ENCODE data around the gene AGAP3.

AGAP3 gene

DNA sequence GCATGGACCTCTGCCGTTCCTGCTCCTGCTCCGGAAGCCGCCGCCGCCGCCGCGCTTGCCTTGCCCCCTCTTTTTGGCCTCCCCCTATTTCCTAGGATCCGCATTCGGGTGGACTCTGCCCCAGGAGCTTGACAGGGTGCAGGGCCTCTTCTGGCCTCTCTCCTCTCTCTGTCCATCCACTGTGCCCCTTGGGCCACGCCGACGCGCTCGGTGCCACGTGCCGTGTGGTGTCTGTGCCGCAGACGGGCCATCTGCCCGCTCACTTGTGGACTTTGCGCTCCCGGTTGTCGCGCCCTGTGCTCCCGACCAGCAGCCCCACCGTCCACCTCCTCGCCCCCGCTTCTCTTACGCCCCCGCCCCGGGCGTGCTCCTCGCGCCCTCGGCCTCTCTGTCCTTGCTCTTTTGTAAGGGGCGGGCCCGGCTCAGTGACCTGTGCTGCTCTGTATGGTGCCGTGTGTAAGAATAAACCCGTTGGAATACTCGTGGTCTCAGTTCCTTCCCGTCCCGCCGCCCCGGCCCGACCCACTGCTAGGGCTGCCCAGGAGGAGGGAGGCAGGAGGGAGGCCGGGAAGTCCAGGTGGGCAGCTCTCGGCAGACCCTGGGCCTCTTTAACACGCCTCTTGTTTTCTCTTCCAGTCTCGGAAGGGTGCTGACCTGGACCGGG lies 37.0 kb downstream of the AGAP3 start:
- DNase-seq (ENCODE audit: low read depth, low spot score): no peak

DNA sequence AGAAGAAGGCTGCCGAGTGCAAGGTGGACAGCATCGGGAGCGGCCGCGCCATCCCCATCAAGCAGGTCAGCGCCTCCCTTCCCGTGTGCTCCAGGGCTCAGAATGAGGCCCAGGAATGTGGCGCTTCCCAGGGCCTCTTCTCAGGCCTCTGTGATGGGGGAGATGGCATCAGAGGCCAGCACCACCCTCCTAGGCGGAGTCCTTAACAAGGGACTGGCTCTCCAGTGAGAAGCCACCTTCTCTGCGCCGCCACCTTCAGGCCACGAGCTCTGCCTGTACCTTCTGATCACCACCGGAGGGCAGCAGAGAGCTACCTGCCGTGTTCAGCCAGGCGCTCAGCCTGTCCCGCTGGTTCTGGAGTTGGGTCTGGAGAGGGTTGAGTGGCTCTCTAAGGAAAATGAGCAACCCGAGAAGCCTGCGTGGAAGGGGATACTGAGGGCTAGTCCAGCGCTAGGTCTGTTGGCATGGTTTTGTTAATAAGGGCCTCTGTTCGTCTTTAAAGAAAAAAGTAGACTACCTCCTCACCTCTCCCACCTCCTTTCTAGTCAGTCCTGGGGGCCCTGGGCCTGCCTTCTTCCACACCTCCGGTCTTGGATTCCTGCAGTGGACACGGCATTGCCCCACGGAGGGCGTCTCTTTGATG lies 37.7 kb downstream of the AGAP3 start:
- peak; percentile 95 for DNase-seq (ENCODE audit: low read depth, low spot score)

DNA sequence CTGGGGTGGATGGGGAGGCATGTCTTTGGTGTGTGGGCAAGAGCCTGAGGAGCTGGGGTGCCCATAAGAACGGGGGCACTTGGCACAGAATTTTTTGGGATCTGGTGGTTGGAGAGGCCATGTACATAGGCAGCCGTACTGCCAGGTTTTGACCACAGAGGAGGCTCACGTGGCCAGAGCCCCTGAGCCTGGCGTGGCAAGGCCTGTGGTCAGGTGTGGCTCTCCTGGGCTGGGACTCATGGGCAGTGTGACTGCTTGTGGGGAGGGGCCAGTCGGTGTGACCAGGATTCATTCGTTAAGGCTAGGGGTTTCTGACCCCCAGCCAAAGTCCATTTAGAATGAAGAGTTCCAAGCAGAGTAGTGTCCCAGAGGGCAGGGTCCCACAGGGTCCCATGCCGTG lies 38.2 kb downstream of the AGAP3 start:
- DNase-seq (ENCODE audit: low read depth, low spot score): no peak

DNA sequence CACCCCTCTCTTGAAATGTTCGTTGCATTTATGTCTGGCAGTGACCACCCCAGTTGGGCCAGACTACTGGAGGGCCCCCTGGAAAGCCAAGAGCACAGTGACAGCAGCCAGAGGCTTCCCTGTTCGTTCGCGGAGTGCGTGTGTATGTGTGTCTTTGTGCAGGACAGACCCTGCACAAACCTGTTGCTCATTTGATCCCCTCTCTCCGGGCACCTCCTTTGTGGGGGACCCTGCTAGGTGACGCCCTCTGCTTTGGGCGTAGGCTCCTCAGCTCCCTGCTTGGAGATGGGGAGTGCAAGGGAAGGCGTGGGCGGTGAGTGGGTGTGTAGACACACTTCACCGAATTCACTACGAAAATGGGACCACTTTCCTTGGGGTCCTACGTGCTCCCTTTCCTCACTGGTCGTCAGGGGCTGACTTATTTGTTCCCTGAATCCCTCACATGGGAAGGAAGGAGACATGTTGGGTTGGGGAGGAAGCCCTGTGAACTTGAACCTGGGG lies 38.7 kb downstream of the AGAP3 start:
- no peak for DNase-seq (ENCODE audit: low read depth, low spot score)

DNA sequence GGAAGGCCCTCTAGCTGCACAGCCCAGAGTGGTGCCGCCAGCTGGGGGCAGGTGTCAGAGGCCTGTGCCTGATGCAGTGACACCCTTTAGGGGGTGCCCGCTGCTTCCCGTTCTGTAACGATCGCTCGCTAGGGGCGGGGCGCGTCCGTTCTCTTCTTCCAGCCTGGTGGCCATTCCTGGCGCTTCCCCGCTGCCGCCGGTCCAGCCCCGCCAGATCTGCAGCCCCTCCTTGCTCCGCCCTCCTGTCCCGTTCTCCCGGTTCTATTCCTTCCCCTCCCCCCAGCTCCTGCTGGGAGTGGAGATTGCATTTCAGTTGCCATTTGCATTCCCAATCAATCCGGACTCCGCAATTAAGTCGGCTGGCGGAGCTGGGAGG lies 39.2 kb downstream of the AGAP3 start:
- peak; percentile 91 for DNase-seq (ENCODE audit: low read depth, low spot score)

DNA sequence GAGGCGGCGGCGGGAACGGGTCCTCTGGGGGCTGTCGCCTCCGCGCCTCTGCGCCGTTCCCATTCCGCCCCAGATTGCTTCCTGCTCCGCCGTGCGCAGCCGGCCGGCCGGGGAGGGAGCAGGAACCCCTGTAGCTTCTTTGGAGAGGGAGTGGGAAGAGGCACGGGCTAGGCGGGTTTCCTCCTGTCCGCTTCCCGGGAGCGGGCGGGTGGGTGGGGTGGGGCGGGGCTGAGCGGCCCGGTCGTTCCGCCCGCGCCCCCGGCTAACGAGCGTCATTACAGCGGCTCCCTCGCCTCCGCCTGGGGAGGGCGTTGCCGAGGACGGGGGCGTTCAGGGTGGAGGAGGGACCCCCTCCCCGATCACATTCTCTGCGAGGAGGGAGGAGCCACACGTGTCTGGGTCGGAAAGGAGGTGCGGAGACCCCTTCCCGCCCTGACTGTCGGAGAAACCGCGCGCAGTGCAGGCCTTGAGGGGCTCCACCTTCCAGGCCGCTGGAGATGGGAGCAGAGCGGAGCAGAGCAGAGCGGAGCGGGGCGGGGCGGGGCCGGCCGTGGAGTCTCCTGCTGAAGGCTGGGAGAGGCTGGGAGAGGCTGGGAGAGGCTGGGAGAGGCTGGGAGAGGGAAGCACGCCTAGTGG lies 39.7 kb downstream of the AGAP3 start:
- no peak for DNase-seq (ENCODE audit: low read depth, low spot score)

DNA sequence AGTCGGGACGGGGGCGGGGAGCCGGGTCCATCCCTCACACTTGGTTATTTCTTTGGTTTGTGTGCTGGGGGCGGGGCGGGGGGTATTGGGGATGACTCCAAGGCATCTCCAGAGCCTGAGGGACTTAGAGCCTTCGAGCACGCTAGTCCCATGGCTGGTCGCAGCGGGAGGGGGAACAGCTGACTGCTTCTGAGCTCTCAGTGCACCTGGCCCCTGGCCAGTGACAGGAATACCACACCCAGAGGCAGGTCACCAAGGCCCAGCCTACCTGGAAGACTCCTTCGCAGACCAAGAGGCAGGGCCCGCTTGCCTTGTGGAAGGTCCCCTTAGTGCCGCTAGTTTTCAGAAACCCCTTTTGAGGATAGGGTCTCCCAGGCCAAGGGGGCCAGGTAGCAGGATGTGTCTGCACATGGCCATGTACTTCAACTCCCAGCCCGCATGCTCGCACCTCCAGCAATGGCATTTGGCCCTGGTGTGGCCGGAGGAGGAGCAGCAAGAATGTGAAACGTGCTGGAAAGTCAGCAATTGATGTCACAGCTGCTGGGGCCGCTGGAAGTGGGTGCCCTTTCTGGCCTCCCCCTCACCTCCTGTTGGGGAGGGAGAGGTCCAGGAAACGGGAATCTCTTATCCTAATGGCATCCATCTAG lies 40.3 kb downstream of the AGAP3 start:
- peak; percentile 51 for DNase-seq (ENCODE audit: low read depth, low spot score)

DNA sequence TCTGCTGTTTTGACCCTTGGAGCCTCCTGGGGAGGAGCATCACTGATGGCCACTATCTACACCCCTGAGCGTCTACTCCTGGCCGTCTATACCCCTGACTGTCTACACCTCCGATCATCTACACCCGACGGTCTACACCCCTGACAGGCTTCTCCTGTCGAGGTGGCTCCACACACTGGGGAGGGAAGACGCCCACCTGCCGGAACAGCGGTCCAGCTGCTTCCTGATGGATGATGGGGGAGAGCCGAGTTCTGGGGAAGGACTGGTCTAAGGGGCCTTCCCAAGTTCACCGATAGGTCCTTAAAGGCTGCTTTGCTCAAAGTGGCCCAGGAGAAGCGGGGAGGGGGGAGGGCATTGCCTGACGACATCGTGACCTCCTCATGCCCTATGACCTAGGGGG lies 41.9 kb downstream of the AGAP3 start:
- no peak for DNase-seq (ENCODE audit: low read depth, low spot score)

DNA sequence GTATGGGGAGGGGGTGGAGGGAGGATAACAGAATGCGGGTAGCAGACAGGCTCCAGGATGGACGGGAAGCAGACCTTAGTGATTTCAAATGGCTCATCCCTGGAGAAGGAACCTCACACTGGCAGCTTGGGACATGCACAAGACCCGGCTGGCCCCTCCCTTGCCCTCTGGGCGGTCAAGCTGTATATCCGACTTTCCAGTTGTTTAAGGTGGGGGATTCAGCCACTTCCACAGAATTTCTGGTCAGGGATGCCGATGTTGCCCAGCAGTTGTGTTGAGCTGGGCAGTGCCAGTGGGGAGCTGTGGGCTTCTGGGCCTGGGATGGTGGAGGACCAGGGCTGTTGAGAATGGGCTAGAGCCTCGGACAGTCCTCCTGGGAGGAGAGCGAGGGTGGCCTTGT lies 42.4 kb downstream of the AGAP3 start:
- DNase-seq (ENCODE audit: low read depth, low spot score): no peak

DNA sequence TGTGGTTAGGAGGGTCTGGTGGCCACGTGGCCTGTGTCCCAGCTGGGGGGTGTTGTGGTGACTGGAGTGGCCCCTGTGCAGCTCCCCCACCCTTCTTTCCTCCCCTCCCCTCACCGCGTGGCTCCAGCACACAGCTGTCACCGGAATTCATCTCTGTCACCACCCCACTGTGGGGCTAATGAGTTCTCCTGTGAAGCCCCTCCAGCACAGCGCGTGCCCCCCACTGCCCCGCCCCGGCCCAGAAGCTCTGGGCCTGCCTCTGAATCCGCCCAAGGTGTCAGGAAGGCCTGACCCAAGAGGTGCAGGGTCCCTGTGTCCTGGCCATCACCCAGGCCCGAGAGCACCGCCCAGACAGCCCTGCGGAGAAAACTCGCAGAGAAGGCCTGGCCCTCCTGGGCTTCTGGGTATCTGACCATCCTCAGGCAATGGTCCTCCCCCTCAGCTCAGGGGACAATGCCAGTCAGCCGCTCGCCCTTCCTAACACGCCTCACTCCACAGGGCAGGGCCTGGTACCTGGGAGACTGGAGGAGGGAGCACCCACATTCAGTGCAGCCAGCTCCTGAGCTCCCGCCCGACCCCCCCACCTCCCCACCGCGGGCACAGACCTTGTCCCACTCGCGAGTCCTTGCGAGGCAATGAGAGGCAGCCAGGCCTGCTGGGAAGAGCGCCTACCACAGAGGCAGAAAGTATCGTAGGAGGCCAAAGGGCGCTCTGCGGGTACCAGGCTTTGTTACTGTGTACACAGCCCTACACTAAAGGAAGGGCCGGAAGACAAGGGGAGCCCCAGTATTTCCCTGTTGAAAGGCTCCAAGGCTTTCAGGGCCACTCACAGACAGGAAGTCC lies 43.1 kb downstream of the AGAP3 start:
- no peak for DNase-seq (ENCODE audit: low read depth, low spot score)

DNA sequence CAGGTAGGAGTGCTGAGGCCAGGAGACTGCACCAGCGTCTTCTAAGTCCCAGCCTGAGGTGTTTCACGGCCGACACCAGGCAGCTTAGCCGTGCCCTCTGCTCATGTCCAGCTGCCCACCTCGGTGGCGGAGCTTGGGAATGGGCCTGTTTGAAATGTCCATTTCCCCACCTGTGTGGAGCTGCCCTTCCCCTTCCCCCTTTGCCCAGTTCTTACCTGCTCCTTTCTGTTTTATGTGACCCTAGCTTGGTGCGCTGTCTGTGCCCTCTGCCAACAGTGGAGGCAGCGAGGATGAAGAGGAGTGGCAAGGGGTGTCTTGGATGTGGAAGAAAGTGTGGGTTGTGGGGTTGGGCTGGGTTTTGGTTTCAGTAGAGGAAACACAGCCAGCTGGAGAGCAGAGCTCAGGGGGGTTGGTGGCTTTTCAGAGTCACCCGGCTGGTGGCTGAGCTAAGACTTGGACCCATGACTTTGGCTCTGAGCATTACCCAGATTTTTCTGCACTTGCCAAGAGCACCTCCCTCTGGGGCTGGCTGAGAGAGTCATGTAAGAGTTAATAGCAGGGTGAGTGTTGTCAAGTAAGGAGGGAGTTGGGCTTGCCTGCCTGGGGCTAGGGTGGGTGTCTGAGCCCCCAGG lies 43.8 kb downstream of the AGAP3 start:
- DNase-seq (ENCODE audit: low read depth, low spot score): no peak

DNA sequence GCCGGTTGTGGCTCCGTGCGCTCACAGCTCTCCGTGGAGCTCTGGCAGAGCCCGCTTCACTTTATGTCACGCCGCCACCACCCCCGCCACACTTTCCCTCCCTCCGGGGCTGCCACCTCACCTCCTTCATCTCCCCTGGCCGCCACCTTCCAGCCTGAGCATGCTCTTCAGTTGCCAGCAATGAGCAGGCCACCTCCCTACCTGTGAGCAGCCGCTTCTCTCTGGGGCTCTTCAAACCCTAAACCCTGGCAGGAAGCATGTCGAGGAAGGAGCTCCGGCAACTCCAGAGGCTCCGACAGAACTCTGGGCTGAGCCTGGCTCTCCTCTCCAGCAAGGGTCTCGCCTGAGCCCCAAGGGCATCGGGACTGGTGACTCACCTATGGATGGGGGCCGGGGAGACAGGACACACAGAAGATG lies 44.5 kb downstream of the AGAP3 start:
- no peak for DNase-seq (ENCODE audit: low read depth, low spot score)

DNA sequence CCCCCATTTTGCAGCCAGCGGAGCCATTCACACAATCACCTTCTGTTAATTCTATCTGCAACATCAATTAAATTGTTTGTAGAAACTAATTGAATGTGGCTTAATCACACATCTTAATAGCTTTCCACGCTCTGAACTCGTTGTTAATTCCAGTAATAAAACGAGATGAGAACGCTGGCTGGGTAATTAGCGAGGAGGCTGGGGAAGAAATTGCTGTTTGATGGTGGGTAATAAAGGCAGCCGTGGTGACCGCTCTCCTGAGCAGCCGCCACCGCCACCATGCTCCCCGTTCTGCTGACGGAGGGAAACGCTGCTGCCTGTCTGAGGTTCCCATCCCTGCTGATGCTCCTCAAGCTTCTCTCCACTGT lies 44.9 kb downstream of the AGAP3 start:
- no peak for DNase-seq (ENCODE audit: low read depth, low spot score)

DNA sequence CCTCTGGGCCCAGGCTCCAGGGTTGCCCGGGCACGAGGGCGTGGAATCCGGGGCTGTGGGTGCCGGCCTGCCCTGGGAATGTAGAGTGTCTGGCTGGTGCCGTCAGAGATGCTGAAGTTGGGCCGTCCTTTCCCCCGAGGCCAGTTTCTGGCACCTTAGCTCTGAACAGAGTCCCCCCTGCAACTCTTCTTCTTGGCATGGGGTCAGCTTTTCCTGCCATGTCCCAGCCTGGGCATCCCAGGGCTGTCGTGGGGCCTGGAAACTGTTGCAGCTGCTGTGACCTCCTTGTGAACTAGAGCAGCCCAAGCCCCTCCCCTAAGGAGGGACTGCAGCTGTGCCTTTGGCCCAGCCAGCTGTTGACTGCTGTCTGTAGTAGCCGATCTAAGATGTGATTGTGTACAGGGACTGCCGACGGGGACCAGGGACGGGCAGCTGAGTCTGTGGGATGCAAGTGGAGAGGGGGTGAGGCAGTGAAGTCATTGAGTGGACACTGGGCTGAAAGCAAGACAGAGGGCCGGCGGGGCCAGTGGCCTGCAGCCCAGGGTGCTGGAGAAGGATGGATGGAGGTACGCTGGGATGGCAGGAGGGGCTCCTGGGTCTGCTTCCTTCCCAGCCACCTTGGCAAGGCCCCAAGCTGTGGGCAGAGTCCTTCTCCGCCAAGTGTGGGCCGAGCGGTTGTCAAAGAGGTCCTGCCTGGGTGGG lies 45.5 kb downstream of the AGAP3 start:
- DNase-seq (ENCODE audit: low read depth, low spot score): no peak

DNA sequence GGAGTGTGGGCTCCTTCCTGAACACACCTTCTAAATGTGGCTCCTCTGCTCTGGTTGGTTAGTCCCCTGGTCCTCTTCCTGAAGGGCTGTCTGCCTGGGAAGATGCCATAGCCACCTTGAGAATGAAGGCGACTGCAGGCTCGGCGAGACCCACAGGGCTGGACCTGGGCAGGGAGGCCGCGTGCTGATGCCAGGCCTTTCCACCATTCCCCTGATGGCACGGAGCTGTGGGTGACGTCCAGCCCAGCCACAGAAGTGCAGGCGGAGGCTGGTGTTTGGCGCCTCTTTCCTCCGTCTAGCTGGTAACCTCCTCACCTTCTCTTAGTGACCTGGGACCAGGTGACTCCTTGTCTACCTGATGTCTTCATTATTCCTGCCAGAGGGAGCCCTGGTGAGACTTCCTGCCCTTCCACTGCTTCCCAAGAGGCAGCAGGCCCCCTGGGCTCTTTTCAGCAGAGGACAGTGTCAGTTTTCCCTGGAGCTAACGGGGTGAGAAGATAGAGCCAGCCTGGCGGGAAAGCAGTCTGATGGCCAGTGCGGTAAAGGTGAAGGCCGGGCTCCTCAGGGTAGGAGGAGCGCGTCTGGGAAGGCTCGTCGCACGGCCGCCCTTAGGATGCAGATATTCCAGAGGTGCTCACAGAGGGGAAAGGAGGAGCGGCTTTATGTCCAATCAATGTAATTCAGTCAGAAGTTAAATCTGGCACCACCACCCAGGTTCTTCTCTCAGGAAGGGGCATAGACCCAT lies 46.4 kb downstream of the AGAP3 start:
- no peak for DNase-seq (ENCODE audit: low read depth, low spot score)

DNA sequence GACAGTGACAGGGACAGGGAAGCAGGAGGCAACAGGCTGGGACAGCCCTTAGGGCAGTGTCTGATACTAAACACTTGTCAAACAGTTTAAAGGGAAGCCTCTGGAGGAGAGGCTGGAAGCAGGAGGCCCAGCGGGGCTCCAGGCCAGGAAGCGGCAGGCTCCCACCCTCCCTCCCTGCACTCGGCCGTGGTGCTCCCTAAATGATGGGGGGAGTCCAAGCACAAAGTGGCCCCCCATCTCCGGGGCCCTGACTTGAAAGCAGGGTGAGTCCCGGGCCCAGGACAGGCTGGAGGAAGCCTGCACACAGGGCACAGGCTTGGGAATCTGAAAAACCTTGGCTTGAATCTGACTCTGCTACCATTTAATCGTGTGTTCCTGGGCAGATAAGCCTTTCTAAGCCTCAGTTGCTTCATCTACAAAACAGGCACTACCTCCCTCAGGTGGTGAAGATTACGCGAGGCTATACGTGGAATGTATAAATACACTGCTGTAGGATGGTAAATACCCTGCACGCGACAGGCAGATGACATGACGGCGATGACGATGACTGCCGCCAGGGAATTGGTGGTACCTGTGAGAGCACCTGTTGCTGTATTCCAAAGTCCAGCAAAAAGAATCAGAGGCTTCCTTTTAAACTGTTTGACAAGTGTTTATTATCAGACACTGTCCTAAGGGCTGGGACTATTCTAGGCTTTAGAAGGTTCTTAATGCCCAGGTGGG lies 47.2 kb downstream of the AGAP3 start:
- no peak for DNase-seq (ENCODE audit: low read depth, low spot score)

DNA sequence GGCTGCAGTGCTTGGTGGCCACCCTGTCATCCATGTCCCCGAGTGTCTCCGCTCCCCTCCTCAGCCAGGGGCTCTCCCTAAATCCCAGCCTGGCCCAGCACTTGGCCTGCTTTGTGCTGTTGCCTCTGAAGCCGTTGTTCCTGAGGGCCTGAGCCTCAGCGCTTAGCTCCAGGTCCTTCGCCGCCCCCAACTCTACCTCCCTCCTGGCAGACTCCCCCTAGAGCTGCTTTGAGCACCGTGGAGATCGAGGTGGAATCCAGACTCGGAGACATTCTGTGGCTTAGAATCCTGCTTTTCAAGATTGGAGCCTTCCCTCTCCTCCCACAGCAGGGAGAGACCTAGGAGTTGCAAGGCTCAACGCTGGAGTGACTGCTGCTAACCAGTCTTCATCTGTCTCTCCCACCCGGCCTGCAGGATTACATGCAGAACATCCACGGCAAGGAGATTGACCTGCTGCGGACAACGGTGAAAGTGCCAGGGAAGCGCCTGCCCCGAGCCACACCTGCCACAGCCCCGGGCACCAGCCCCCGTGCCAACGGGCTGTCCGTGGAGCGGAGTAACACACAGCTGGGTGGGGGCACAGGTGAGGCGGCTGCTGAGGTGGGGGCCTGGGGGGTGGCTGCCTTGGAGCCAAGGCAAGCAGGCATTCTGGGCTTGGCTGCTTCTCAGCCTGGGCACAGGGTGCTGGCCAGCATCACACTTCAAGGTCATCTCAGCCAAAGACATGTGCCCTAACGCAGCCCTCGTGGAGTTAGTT lies 47.9 kb downstream of the AGAP3 start:
- no peak for DNase-seq (ENCODE audit: low read depth, low spot score)

DNA sequence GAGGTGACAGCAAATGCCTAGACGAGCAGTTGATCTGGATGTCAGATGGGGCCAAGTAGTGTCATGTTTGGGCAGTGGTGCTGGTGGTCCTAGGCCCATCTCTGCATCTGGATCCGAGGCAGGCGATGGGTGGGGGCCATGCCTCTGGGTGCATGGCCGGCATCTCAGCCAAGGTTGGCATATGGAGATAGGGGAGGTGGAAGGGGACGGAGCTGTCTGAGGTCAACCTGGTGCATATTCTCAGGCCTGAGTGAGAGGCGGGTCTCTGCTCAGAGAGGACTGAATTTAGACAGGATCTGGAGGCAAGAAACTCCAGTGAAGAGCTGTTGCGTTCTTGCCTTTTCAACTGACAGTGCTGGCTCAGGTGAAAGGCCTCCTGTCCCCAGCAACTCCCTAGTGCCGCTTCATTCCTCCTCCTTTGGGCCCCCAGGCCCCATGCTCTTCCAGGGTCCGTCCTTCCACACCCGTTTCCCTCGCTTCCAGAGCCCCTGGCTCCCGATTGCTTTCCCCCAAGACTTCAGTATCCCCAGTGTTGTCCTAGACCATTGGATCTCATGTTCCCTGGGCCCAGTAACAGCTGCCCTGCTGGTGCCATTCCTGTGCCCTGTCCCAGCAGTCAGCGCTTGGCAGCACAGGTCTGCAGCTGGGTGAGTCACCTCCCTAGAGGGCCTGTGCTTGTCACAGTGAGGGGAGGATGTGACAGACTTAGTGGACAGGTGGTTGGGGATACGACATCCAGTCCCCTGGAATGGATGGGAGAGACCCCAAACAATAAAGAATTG lies 48.7 kb downstream of the AGAP3 start:
- no peak for DNase-seq (ENCODE audit: low read depth, low spot score)
